Right lobe of liver (tissue), 4 donors: Measurements from ENCODE around the gene MAMLD1.

ENCODE experiments used
- POLR2A ChIP-seq: fragments of 450-650 bp; IDR thresholded peaks from one replicate; pipeline ENCODE4 v1.6.1; 2017; ENCODE audit warnings: antibody characterized with exemption, mild to moderate bottlenecking
- TF ChIP-seq, protein P1 (sequence below), 4 donors: fragments of 200-600 bp in 3 of 4; fragments of 450-650 bp in 1 of 4; IDR thresholded peaks; one replicate each; pipeline versions ENCODE4 v1.5.1 to v1.8.0; 2016 to 2022; ENCODE audit warnings: antibody characterized with exemption in 4 of 4, mild to moderate bottlenecking in 2 of 4
- donor health status: DM: no; HTN: no; CAD: no.
- donor health status: DM: no; HTN: no; CAD: no.
- donor health status: DM: no; HTN: yes; CAD: no.

DNA sequence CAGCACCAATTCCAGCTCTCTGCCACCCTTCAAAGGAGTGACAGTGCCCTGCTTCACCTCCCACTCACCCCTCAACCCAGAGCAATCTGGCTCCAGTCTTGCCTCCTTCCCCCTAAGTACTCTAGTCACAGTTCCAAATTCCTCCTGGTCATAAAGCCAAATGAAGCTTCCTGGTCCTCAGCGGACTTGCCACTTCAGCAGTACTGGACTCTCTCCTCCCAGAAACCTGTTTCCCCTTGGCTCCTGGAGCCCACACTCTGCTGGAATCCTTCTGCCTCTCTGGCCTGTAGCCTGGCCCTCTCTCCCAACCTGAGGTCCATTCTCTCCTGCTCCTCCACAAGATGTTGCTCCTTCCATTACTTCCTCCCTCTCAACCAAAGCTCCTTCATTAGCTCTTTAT is 152.7 kb downstream of the MAMLD1 start:
- TF ChIP-seq, protein P1, sequence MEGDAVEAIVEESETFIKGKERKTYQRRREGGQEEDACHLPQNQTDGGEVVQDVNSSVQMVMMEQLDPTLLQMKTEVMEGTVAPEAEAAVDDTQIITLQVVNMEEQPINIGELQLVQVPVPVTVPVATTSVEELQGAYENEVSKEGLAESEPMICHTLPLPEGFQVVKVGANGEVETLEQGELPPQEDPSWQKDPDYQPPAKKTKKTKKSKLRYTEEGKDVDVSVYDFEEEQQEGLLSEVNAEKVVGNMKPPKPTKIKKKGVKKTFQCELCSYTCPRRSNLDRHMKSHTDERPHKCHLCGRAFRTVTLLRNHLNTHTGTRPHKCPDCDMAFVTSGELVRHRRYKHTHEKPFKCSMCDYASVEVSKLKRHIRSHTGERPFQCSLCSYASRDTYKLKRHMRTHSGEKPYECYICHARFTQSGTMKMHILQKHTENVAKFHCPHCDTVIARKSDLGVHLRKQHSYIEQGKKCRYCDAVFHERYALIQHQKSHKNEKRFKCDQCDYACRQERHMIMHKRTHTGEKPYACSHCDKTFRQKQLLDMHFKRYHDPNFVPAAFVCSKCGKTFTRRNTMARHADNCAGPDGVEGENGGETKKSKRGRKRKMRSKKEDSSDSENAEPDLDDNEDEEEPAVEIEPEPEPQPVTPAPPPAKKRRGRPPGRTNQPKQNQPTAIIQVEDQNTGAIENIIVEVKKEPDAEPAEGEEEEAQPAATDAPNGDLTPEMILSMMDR (IDR thresholded peaks at IDR 0.05), result no peak
- TF ChIP-seq POLR2A, result no peak
